H1 (cell line): ENCODE measurements around the gene ACSL6. TPM values are rescaled to one million over a fixed set of nuclear protein-coding genes. Genes with fewer than 3 reads are reported as not detected.

Experiments used
- CTCF ChIA-PET: fragments of 300-600 bp; sonication (Branson Sonifier 250); formaldehyde crosslinking; loops from one replicate; lab custom pipeline; 2021; ENCODE audit not compliant: partially characterized antibody; lab: Charles Lee
- POLR2A ChIA-PET: fragments of 300-600 bp; sonication (Branson Sonifier 250); formaldehyde crosslinking; loops from one replicate; lab custom pipeline; 2021; ENCODE audit warnings: inconsistent platforms; ENCODE audit not compliant: partially characterized antibody; lab: Charles Lee
- DNase-seq, 2 experiments: peaks; one replicate each; pipeline versions ENCODE4 v3.0.0 to v3.0.0-alpha.2; 2010 to 2022; ENCODE audit warnings: low spot score in 2 of 2, low read depth in 1 of 2, mixed read lengths in 1 of 2
- FAIRE-seq: peaks from 2 replicates; lab custom pipeline; 2011; peaks lifted over from hg19 to GRCh38; lab: Jason Lieb, UNC
- H2AFZ ChIP-seq: 2 replicates; pipeline ENCODE4 v1.8.1; 2012; ENCODE audit warnings: low read length, inconsistent platforms
- H2AK5ac ChIP-seq: 2 replicates; pipeline ENCODE4 v1.6.1; 2013; ENCODE audit warnings: low read depth, low read length
- H2BK120ac ChIP-seq: replicated peaks from 2 replicates; pipeline ENCODE3; 2013; ENCODE audit warnings: low read depth, low read length, inconsistent platforms
- H2BK12ac ChIP-seq: 2 replicates; pipeline ENCODE4 v1.6.1; 2013; ENCODE audit warnings: low read depth, low read length
- H2BK15ac ChIP-seq: 2 replicates; pipeline ENCODE4 v1.6.1; 2013; ENCODE audit warnings: low read length
- H2BK20ac ChIP-seq: 2 replicates; pipeline ENCODE4 v1.6.1; 2013; ENCODE audit warnings: low read length
- H2BK5ac ChIP-seq: 2 replicates; pipeline ENCODE4 v1.6.1; 2013; ENCODE audit warnings: low read depth, low read length
- H3K14ac ChIP-seq: 2 replicates; pipeline ENCODE4 v1.6.1; 2013; ENCODE audit warnings: inconsistent platforms; ENCODE audit not compliant: insufficient read length
- H3K18ac ChIP-seq: 2 replicates; pipeline ENCODE4 v1.6.1; 2013; ENCODE audit warnings: low read length; ENCODE audit errors: extremely low read depth
- H3K23ac ChIP-seq: 2 replicates; pipeline ENCODE4 v1.6.1; 2013; ENCODE audit warnings: inconsistent platforms; ENCODE audit not compliant: insufficient read length
- H3K23me2 ChIP-seq: 2 replicates; pipeline ENCODE4 v1.6.1; 2013; ENCODE audit warnings: low read depth, low read length
- H3K27ac ChIP-seq: 2 replicates; pipeline ENCODE4 v1.6.1; 2011; ENCODE audit warnings: low read depth, low read length, inconsistent platforms
- H3K27me3 ChIP-seq, 4 experiments: replicated peaks in 1 of 4; 1 replicate in 1 of 4; 2 replicates in 3 of 4; pipeline versions ENCODE4 v1.6.1 to v1.8.1; 2011 to 2013; ENCODE audit warnings: low read length in 3 of 4, mild to moderate bottlenecking in 3 of 4, inconsistent platforms in 2 of 4, mixed read lengths in 2 of 4, moderate library complexity in 1 of 4; ENCODE audit not compliant: control insufficient read depth in 3 of 4, insufficient read depth in 3 of 4; ENCODE audit errors: extremely low read depth in 1 of 4
- H3K36me3 ChIP-seq, 4 experiments: 2 replicates each; pipeline versions ENCODE4 v1.6.1 to v1.8.1; 2011 to 2013; ENCODE audit warnings: mild to moderate bottlenecking in 4 of 4, low read length in 3 of 4, moderate library complexity in 2 of 4, control low read depth in 1 of 4, inconsistent platforms in 1 of 4; ENCODE audit not compliant: insufficient read depth in 4 of 4, control insufficient read depth in 2 of 4
- H3K4ac ChIP-seq: replicated peaks from 2 replicates; pipeline ENCODE3; 2013; ENCODE audit warnings: low read length, low read depth, mixed read lengths, inconsistent platforms; ENCODE audit not compliant: insufficient read length
- H3K4me1 ChIP-seq, 4 experiments: replicated peaks in 1 of 4; 1 replicate in 1 of 4; 2 replicates in 3 of 4; pipeline versions ENCODE4 v1.6.1 to v1.8.1; 2011 to 2013; ENCODE audit warnings: low read length in 3 of 4, inconsistent platforms in 2 of 4, mixed read lengths in 1 of 4; ENCODE audit not compliant: insufficient read depth in 4 of 4, control insufficient read depth in 3 of 4
- H3K4me2 ChIP-seq, 2 experiments: 2 replicates each; pipeline versions ENCODE4 v1.6.1 to v1.8.1; 2011 to 2013; ENCODE audit warnings: low read depth in 2 of 2, low read length in 2 of 2, control low read depth in 1 of 2, inconsistent platforms in 1 of 2, mild to moderate bottlenecking in 1 of 2; ENCODE audit not compliant: insufficient read depth in 1 of 2
- H3K4me3 ChIP-seq, 4 experiments: fragments of 200-600, 300-600 bp in 1 of 4; sonication (generic), shearing (Covaris generic), sonication (Bioruptor Twin) in 1 of 4; 2 replicates each; pipeline versions ENCODE4 v1.5.1 to v1.8.1; 2011 to 2016; ENCODE audit warnings: low read length in 4 of 4, low read depth in 3 of 4, control low read depth in 2 of 4, inconsistent platforms in 2 of 4, mild to moderate bottlenecking in 2 of 4, mixed read lengths in 1 of 4, moderate library complexity in 1 of 4; ENCODE audit not compliant: insufficient read depth in 2 of 4; ENCODE audit errors: extremely low read depth in 1 of 4
- H3K56ac ChIP-seq: replicated peaks from 2 replicates; pipeline ENCODE3; 2013; ENCODE audit warnings: low read depth, mild to moderate bottlenecking, mixed read lengths, low read length, inconsistent platforms; ENCODE audit not compliant: insufficient read length
- H3K79me1 ChIP-seq: 2 replicates; pipeline ENCODE4 v1.6.1; 2013; ENCODE audit warnings: low read depth, low read length, control low read depth
- H3K79me2 ChIP-seq, 2 experiments: 2 replicates each; pipeline versions ENCODE4 v1.6.1 to v1.8.1; 2012 to 2013; ENCODE audit warnings: low read length in 2 of 2, mild to moderate bottlenecking in 2 of 2, inconsistent platforms in 1 of 2; ENCODE audit not compliant: insufficient read depth in 2 of 2, control insufficient read depth in 1 of 2
- H3K9ac ChIP-seq, 4 experiments: replicated peaks in 1 of 4; 1 replicate in 1 of 4; 2 replicates in 3 of 4; pipeline versions ENCODE4 v1.6.1 to v1.8.1; 2011 to 2013; ENCODE audit warnings: low read depth in 3 of 4, low read length in 3 of 4, control low read depth in 2 of 4, mild to moderate bottlenecking in 2 of 4, moderate library complexity in 2 of 4, inconsistent platforms in 1 of 4; ENCODE audit errors: extremely low read depth in 1 of 4
- H3K9me3 ChIP-seq, 2 experiments: 2 replicates each; pipeline versions ENCODE4 v1.6.1 to v1.8.1; 2012 to 2013; ENCODE audit warnings: mild to moderate bottlenecking in 2 of 2, moderate library complexity in 2 of 2, control low read depth in 1 of 2, inconsistent platforms in 1 of 2, low read depth in 1 of 2, low read length in 1 of 2, mixed read lengths in 1 of 2; ENCODE audit not compliant: insufficient read depth in 2 of 2
- H4K20me1 ChIP-seq, 2 experiments: replicated peaks in 1 of 2; 2 replicates each; pipeline versions ENCODE3 to v1.8.1; 2011 to 2013; ENCODE audit warnings: inconsistent platforms in 2 of 2, low read length in 2 of 2, mild to moderate bottlenecking in 1 of 2; ENCODE audit not compliant: insufficient read depth in 2 of 2, control insufficient read depth in 1 of 2
- H4K5ac ChIP-seq: 2 replicates; pipeline ENCODE4 v1.6.1; 2013; ENCODE audit warnings: low read length, low read depth, mixed read lengths, inconsistent platforms; ENCODE audit not compliant: insufficient read length
- H4K8ac ChIP-seq: 2 replicates; pipeline ENCODE4 v1.8.0; 2013; ENCODE audit warnings: mild to moderate bottlenecking, moderate library complexity, low read length, inconsistent platforms; ENCODE audit not compliant: insufficient read depth; ENCODE audit errors: extremely low read depth
- H4K91ac ChIP-seq: replicated peaks from 2 replicates; pipeline ENCODE3; 2013; ENCODE audit warnings: low read length, mixed read lengths, inconsistent platforms; ENCODE audit not compliant: insufficient read length
- EP300 ChIP-seq, 2 experiments: IDR thresholded peaks; 1 replicate in 1 of 2; 2 replicates in 1 of 2; pipeline ENCODE4 v1.6.1; 2011 to 2012; ENCODE audit warnings: low read depth in 2 of 2, low read length in 2 of 2, mild to moderate bottlenecking in 2 of 2, borderline replicate concordance in 1 of 2, inconsistent platforms in 1 of 2, moderate library complexity in 1 of 2
- FOSL1 ChIP-seq: IDR thresholded peaks from 2 replicates; pipeline ENCODE4 v1.6.1; 2011; ENCODE audit warnings: mild to moderate bottlenecking, low read depth, low read length, moderate library complexity; ENCODE audit not compliant: insufficient read depth
- KDM1A ChIP-seq: fragments of 200-600, 300-600 bp; sonication (generic); IDR thresholded peaks from 2 replicates; pipeline ENCODE4 v1.7.1; 2016; ENCODE audit warnings: mild to moderate bottlenecking, low read length, borderline replicate concordance
- POLR2AphosphoS5 ChIP-seq: IDR thresholded peaks from 2 replicates; pipeline ENCODE4 v1.6.1; 2011; ENCODE audit warnings: low read depth, low read length
- RFX5 ChIP-seq: IDR thresholded peaks from 2 replicates; pipeline ENCODE4 v1.6.1; 2011; ENCODE audit warnings: low read depth, low read length, improper control_type of control experiment, borderline replicate concordance
- SRF ChIP-seq: IDR thresholded peaks from 2 replicates; pipeline ENCODE4 v1.6.1; 2011; ENCODE audit warnings: mild to moderate bottlenecking, low read depth, low read length, moderate library complexity
- TAF1 ChIP-seq: IDR thresholded peaks from 2 replicates; pipeline ENCODE4 v1.6.1; 2011; ENCODE audit warnings: mild to moderate bottlenecking, low read depth, low read length
- TAF7 ChIP-seq: optimal IDR thresholded peaks from 2 replicates; pipeline ENCODE3; 2011; ENCODE audit warnings: low read depth, mild to moderate bottlenecking, inconsistent platforms, low read length, moderate library complexity, borderline replicate concordance
- TBP ChIP-seq: IDR thresholded peaks from 2 replicates; pipeline ENCODE4 v1.6.1; 2011; ENCODE audit warnings: low read depth, low read length, improper control_type of control experiment
- WGBS, 2 experiments: shearing (Covaris generic) in 1 of 2; methylation state at CpG; one replicate each; pipeline versions ENCODE4 v1.1.6 to v1.1.7; 2013 to 2015; ENCODE audit warnings: low lambda C conversion rate in 2 of 2, mixed read lengths in 2 of 2, inconsistent platforms in 1 of 2, low coverage in 1 of 2, missing lambda C conversion rate in 1 of 2; ENCODE audit not compliant: insufficient replicate concordance in 2 of 2, insufficient coverage in 1 of 2, insufficient read length in 1 of 2; ENCODE audit errors: extremely low coverage in 1 of 2, missing lambda C conversion rate in 1 of 2; 5-methylcytosine and 5-hydroxymethylcytosine counted together
- polyA plus RNA-seq, 7 experiments: library from polyadenylated mRNA; depleted of rRNA in 3 of 7; stranded (reverse) in 5 of 7; unstranded in 2 of 7; fragments of >200 nt in 5 of 7; fragments of 200-250 nt in 2 of 7; gene quantifications; 1 replicate in 5 of 7; 2 replicates in 1 of 7; 4 replicates in 1 of 7; pipeline versions ENCODE4 v1.2.1 to v1.2.3, GENCODE V29; 2011 to 2013; ENCODE audit warnings: missing spikeins in 2 of 7, mixed read lengths in 2 of 7
- total RNA-seq: library from RNA; stranded (reverse); fragmentation: NEBNext Ultra II Directional; extraction: Animal tissue kit (Norgen Biotek cat#: 25700); gene quantifications from 2 replicates; pipeline ENCODE4 v1.2.1, GENCODE V29; 2021
- TF ChIP-seq, protein P1 (sequence below), 3 experiments: IDR thresholded peaks; 1 replicate in 2 of 3; 2 replicates in 1 of 3; pipeline versions ENCODE4 v1.5.1 to v1.6.1; 2011; ENCODE audit warnings: low read length in 3 of 3, mild to moderate bottlenecking in 3 of 3, inconsistent platforms in 2 of 3, low read depth in 1 of 3, moderate library complexity in 1 of 3; ENCODE audit not compliant: insufficient read depth in 1 of 3; ENCODE audit errors: control extremely low read depth in 1 of 3
- TF ChIP-seq, protein P2 (sequence below): IDR thresholded peaks from 2 replicates; pipeline ENCODE4 v1.6.1; 2012; ENCODE audit warnings: inconsistent platforms

ACSL6 gene
- total and polyA plus RNA-seq, 2 of the 8 experiments (the other 6 are each of a cell fraction or from before 2014, with no cell fraction given), result 2.3 to 2.4 TPM

DNA sequence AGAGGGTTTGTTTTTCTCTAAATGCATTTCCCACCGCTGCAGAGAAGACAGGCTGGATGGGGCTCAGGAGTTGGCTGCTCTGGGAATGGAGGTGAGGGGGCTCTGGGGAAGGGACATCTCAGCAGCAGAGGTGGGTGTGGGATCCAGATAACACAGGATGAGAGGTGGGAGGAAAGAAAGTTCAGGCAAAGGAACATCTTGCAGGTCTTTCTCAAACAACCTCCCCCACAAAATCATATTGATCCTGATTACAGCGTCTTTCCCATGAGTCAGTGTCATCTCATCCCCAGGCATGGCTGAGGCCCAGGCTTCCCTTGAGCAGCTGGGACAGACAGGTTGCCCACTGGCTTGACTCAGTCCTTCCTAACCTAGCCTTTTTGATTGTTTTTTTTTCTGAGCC, 11.3 kb upstream of the ACSL6 start:
- no peak overlapping the region for H3K4me2 ChIP-seq
- H4K8ac ChIP-seq, result no peak overlapping the region
- no peak overlapping the region for H3K23ac ChIP-seq
- no peak overlapping the region for H2BK15ac ChIP-seq
- no peak overlapping the region for H3K4me3 ChIP-seq
- H4K5ac ChIP-seq, result no peak overlapping the region
- no peak overlapping the region for H3K9ac ChIP-seq
- H3K4me1 ChIP-seq, result no peaks in the 10 kb centered on the region
- H3K27ac ChIP-seq, result no peak overlapping the region
- no peak for DNase-seq
- no peak overlapping the region for H2BK12ac ChIP-seq
- H2BK5ac ChIP-seq, result no peak overlapping the region
- H3K18ac ChIP-seq, result no peak overlapping the region
- POLR2A ChIA-PET, result no interaction called here
- no peak overlapping the region for H2AK5ac ChIP-seq
- no peaks in the 10 kb centered on the region for H4K20me1 ChIP-seq
- no peak overlapping the region for H3K56ac ChIP-seq
- FAIRE-seq, result no peak
- no peaks in the 10 kb centered on the region for H3K36me3 ChIP-seq
- CTCF ChIA-PET, result no interaction called here
- H3K23me2 ChIP-seq, result no peaks in the 10 kb centered on the region; the same call in 1 of the 2 replicates
- H2BK20ac ChIP-seq, result no peak overlapping the region
- H2AFZ ChIP-seq, result no peak overlapping the region
- H2BK120ac ChIP-seq, result no peak overlapping the region
- no peak overlapping the region for H3K4ac ChIP-seq
- no peaks in the 10 kb centered on the region for H3K9me3 ChIP-seq
- H3K79me1 ChIP-seq, result no peaks in the 10 kb centered on the region
- H3K14ac ChIP-seq, result no peak overlapping the region
- WGBS, 2 experiments, result 92% methylated on average over 2 of the region's 2 CpGs; no CpG with 5 or more reads in 1 of the 2 experiments
- no peaks in the 10 kb centered on the region for H3K27me3 ChIP-seq
- H3K79me2 ChIP-seq, result no peaks in the 10 kb centered on the region
- H4K91ac ChIP-seq, result no peak overlapping the region
- TF ChIP-seq RFX5 (no peak), TAF7 (no peak), SRF (no peak), TAF1 (no peak), KDM1A (no peak), TBP (no peak), POLR2AphosphoS5 (no peak), EP300 (IDR thresholded peaks at IDR 0.05; ENCODE audit: borderline replicate concordance in 1 of 2, low read depth in 2 of 2, low read length in 2 of 2) (no peak), FOSL1 (no peak)
- TF ChIP-seq, protein P1, sequence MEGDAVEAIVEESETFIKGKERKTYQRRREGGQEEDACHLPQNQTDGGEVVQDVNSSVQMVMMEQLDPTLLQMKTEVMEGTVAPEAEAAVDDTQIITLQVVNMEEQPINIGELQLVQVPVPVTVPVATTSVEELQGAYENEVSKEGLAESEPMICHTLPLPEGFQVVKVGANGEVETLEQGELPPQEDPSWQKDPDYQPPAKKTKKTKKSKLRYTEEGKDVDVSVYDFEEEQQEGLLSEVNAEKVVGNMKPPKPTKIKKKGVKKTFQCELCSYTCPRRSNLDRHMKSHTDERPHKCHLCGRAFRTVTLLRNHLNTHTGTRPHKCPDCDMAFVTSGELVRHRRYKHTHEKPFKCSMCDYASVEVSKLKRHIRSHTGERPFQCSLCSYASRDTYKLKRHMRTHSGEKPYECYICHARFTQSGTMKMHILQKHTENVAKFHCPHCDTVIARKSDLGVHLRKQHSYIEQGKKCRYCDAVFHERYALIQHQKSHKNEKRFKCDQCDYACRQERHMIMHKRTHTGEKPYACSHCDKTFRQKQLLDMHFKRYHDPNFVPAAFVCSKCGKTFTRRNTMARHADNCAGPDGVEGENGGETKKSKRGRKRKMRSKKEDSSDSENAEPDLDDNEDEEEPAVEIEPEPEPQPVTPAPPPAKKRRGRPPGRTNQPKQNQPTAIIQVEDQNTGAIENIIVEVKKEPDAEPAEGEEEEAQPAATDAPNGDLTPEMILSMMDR (IDR thresholded peaks at IDR 0.05; ENCODE audit: control extremely low read depth in 1 of 3, insufficient read depth in 1 of 3, low read depth in 1 of 3, low read length in 3 of 3), result no peak
- TF ChIP-seq, protein P2, sequence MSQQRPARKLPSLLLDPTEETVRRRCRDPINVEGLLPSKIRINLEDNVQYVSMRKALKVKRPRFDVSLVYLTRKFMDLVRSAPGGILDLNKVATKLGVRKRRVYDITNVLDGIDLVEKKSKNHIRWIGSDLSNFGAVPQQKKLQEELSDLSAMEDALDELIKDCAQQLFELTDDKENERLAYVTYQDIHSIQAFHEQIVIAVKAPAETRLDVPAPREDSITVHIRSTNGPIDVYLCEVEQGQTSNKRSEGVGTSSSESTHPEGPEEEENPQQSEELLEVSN, result no peak
